Liver (tissue), 3 donors: ENCODE results near the gene KRT17.

Experiments
- ATF3 ChIP-seq: IDR thresholded peaks from 2 replicates; pipeline ENCODE4 v1.6.1; 2016; ENCODE audit warnings: antibody characterized with exemption
- CTCF ChIP-seq: fragments of 150-350 bp; IDR thresholded peaks from 2 replicates; pipeline ENCODE4 v1.5.1; 2017; ENCODE audit warnings: improper control_type of control experiment, low read depth, low read length; ENCODE audit not compliant: missing input control
- EGR1 ChIP-seq, 2 donors: IDR thresholded peaks; 2 replicates each; pipeline ENCODE4 v1.6.1; 2016 to 2018; ENCODE audit warnings: antibody characterized with exemption in 2 of 2, low read depth in 2 of 2
- GABPA ChIP-seq, 2 donors: IDR thresholded peaks in 1 of 2; conservative IDR thresholded peaks in 1 of 2; 2 replicates each; pipeline ENCODE4 v1.6.1; 2016; ENCODE audit warnings: antibody characterized with exemption in 2 of 2, mild to moderate bottlenecking in 1 of 2, moderate library complexity in 1 of 2
- JUND ChIP-seq, 2 donors: IDR thresholded peaks; 2 replicates each; pipeline ENCODE4 v1.6.1; 2016; ENCODE audit warnings: antibody characterized with exemption in 2 of 2
- RAD21 ChIP-seq, 2 donors: IDR thresholded peaks; 2 replicates each; pipeline ENCODE4 v1.6.1; 2016; ENCODE audit warnings: antibody characterized with exemption in 2 of 2, mild to moderate bottlenecking in 2 of 2
- REST ChIP-seq: IDR thresholded peaks from 2 replicates; pipeline ENCODE4 v1.6.1; 2016; ENCODE audit warnings: antibody characterized with exemption, mild to moderate bottlenecking
- RXRA ChIP-seq, 2 donors: IDR thresholded peaks; 2 replicates each; pipeline ENCODE4 v1.6.1; 2017 to 2018; ENCODE audit warnings: antibody characterized with exemption in 2 of 2, mild to moderate bottlenecking in 1 of 2
- SP1 ChIP-seq: IDR thresholded peaks from 2 replicates; pipeline ENCODE4 v1.6.1; 2018; ENCODE audit warnings: antibody characterized with exemption, mild to moderate bottlenecking
- TAF1 ChIP-seq: conservative IDR thresholded peaks from 2 replicates; pipeline ENCODE4 v1.6.1; 2016; ENCODE audit warnings: antibody characterized with exemption, mild to moderate bottlenecking
- YY1 ChIP-seq: IDR thresholded peaks from 2 replicates; pipeline ENCODE4 v1.6.1; 2016; ENCODE audit warnings: antibody characterized with exemption, mild to moderate bottlenecking
- donor health status: healthy.
- donor health status: healthy.

GRCh38 chr17:41585301-41586056 is 38.9 kb downstream of the KRT17 start:
- TF ChIP-seq CTCF (no peak), REST (no peak), RAD21 (IDR thresholded peaks at IDR 0.05) (no peak), YY1 (no peak), JUND (IDR thresholded peaks at IDR 0.05) (no peak), GABPA (IDR thresholded peaks at IDR 0.05 in 1 of 2, conservative IDR thresholded peaks at IDR 0.05 in 1 of 2) (no peak), SP1 (no peak), TAF1 (no peak), ATF3 (no peak), RXRA (IDR thresholded peaks at IDR 0.05) (no peak), EGR1 (IDR thresholded peaks at IDR 0.05; ENCODE audit: low read depth in 2 of 2) (no peak)
